Ishikawa (cell line): ENCODE results near the gene ETFDH.

Experiments used
- EGR1 ChIP-seq: IDR thresholded peaks from 2 replicates; pipeline ENCODE4 v1.6.1; 2012
- EP300 ChIP-seq: IDR thresholded peaks from 2 replicates; pipeline ENCODE4 v1.6.1; 2012; ENCODE audit warnings: borderline replicate concordance
- FOXM1 ChIP-seq: IDR thresholded peaks from 2 replicates; pipeline ENCODE4 v1.6.1; 2012; ENCODE audit warnings: low read depth, borderline replicate concordance
- NFIC ChIP-seq: IDR thresholded peaks from 2 replicates; pipeline ENCODE4 v1.6.1; 2012
- RAD21 ChIP-seq: IDR thresholded peaks from 2 replicates; pipeline ENCODE4 v1.6.1; 2012; ENCODE audit warnings: low read depth
- TAF1 ChIP-seq: IDR thresholded peaks from 2 replicates; pipeline ENCODE4 v1.6.1; 2012; ENCODE audit warnings: low read depth, mild to moderate bottlenecking
- TCF12 ChIP-seq: IDR thresholded peaks from 2 replicates; pipeline ENCODE4 v1.6.1; 2012; ENCODE audit warnings: low read depth
- YY1 ChIP-seq: IDR thresholded peaks from 2 replicates; pipeline ENCODE4 v1.6.1; 2012; ENCODE audit warnings: low read depth
- ZBTB7A ChIP-seq: IDR thresholded peaks from 2 replicates; pipeline ENCODE4 v1.6.1; 2012; ENCODE audit warnings: low read depth
- TF ChIP-seq, protein P1 (sequence below): IDR thresholded peaks from 2 replicates; pipeline ENCODE4 v1.6.1; 2012
- TF ChIP-seq, protein P2 (sequence below): IDR thresholded peaks from 2 replicates; pipeline ENCODE4 v1.6.1; 2012; ENCODE audit warnings: low read depth, mild to moderate bottlenecking
- TF ChIP-seq, protein P3 (sequence below): IDR thresholded peaks from 2 replicates; pipeline ENCODE4 v1.6.1; 2012

DNA sequence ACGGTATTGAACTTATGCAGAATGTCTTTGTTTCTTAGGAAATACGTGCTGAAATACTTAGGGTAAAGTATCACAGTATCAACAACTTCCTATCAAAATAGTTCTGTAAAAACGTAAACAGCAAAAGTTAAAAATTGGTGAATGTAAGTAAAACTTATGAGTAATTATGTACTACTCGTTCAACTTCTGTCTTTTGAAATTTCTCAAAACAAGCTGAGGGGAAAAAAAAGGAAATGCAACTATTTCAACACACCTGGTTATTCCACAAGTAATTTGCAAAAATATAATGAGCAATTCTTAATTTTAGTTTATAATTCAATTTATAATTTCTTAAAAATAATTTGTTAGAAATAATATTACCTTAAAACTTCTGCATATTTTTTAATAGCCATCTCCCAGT is 42.8 kb downstream of the ETFDH start:
- TF ChIP-seq, protein P1, sequence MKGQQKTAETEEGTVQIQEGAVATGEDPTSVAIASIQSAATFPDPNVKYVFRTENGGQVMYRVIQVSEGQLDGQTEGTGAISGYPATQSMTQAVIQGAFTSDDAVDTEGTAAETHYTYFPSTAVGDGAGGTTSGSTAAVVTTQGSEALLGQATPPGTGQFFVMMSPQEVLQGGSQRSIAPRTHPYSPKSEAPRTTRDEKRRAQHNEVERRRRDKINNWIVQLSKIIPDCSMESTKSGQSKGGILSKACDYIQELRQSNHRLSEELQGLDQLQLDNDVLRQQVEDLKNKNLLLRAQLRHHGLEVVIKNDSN, result no peak
- TF ChIP-seq NFIC (no peak), TCF12 (no peak), RAD21 (no peak), TAF1 (no peak), EP300 (no peak), EGR1 (no peak), ZBTB7A (no peak), FOXM1 (no peak), YY1 (no peak)
- TF ChIP-seq, protein P2, sequence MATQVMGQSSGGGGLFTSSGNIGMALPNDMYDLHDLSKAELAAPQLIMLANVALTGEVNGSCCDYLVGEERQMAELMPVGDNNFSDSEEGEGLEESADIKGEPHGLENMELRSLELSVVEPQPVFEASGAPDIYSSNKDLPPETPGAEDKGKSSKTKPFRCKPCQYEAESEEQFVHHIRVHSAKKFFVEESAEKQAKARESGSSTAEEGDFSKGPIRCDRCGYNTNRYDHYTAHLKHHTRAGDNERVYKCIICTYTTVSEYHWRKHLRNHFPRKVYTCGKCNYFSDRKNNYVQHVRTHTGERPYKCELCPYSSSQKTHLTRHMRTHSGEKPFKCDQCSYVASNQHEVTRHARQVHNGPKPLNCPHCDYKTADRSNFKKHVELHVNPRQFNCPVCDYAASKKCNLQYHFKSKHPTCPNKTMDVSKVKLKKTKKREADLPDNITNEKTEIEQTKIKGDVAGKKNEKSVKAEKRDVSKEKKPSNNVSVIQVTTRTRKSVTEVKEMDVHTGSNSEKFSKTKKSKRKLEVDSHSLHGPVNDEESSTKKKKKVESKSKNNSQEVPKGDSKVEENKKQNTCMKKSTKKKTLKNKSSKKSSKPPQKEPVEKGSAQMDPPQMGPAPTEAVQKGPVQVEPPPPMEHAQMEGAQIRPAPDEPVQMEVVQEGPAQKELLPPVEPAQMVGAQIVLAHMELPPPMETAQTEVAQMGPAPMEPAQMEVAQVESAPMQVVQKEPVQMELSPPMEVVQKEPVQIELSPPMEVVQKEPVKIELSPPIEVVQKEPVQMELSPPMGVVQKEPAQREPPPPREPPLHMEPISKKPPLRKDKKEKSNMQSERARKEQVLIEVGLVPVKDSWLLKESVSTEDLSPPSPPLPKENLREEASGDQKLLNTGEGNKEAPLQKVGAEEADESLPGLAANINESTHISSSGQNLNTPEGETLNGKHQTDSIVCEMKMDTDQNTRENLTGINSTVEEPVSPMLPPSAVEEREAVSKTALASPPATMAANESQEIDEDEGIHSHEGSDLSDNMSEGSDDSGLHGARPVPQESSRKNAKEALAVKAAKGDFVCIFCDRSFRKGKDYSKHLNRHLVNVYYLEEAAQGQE, result no peak
- TF ChIP-seq, protein P3, sequence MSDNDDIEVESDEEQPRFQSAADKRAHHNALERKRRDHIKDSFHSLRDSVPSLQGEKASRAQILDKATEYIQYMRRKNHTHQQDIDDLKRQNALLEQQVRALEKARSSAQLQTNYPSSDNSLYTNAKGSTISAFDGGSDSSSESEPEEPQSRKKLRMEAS, result no peak
